HG02973 (cell line): ENCODE results near the gene HNRNPLL.

Experiments used
- ATAC-seq: cut with Tn5 transposase; IDR thresholded peaks from one replicate; pipeline ENCODE4 v1.9.1; 2021; ENCODE audit warnings: moderate library complexity; ENCODE audit not compliant: unreplicated experiment

HNRNPLL gene

GRCh38 chr2:38598200-38598990, 4.3 kb downstream of the HNRNPLL start:
- ATAC-seq: no peak

GRCh38 chr2:38597115-38597514, 5.6 kb downstream of the HNRNPLL start:
- no peak for ATAC-seq

DNA sequence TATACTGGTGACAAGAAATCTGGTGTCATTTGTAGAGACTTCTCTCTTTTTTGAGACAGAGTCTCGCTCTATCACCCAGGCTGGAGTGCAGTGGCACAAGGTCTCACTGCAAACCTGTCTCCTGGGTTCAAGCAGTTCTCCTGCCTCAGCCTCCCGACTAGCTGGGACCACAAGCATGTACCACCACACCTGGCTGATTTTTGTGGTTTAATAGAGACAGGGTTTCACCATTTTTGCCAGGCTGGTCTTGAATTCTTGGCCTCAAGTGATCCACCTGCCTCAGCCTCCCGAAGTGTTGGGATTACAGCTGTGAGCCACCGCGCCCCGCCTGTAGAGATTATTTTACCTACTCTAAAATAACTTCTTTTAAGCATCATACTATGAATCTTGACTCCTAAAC, 6.5 kb downstream of the HNRNPLL start:
- ATAC-seq: no peak

DNA sequence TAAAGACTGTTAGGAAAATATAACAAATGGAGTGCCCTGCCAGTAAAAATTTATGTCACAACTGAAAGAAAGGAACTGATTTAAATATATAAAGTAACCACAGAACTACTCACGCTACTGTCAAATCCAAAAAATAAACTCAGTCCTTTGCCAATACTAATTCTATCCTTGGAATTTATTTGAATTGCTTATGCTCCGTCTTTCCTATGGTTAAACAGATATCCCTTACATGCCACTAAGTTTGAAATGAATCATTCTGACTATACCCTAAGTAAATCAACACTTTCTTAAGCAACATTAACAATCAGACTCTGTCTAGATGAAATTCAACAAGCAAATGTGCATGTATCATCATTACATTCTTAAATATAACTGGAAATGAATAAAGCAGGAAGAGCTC, 9.8 kb downstream of the HNRNPLL start:
- no peak for ATAC-seq

GRCh38 chr2:38591152-38591551, 11.6 kb downstream of the HNRNPLL start:
- ATAC-seq: no peak

DNA sequence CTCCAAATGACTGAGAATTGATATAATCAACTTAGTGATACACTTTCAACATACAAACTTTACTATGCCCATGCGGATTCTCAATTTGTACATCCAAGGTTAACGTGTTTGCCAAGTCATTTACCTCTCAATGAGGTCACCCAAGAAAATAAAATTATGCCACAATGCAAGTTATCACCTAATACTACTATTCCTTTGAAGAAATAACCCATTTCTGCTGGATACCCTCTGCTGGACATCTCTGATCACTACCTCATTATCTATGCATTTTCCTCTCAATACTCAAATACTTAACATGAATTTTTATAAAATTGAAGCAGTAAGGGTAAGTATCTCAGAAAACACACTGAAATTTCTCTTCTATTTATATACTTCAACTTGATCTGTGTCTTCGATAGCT, 12.7 kb downstream of the HNRNPLL start:
- no peak for ATAC-seq

DNA sequence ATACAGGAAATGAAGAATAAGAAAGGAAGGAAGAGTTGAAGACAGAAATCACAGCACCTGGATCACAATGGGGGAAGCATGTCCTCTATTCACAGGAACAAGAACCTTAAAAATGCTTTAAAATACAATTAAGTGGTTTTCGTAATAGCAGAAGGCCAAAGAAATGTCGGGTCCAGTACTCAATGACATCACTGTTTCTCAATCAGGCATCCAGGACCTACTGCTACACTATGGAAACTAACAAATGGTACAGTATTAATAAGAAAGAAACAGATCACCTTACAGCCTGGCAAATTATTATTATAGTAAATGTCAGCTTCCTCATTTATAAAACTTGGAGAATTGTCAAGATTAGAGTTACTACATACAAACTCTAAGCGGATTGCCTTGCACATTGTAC, 15.8 kb downstream of the HNRNPLL start:
- no peak for ATAC-seq

GRCh38 chr2:38584881-38585280, 17.8 kb downstream of the HNRNPLL start:
- no peak for ATAC-seq

DNA sequence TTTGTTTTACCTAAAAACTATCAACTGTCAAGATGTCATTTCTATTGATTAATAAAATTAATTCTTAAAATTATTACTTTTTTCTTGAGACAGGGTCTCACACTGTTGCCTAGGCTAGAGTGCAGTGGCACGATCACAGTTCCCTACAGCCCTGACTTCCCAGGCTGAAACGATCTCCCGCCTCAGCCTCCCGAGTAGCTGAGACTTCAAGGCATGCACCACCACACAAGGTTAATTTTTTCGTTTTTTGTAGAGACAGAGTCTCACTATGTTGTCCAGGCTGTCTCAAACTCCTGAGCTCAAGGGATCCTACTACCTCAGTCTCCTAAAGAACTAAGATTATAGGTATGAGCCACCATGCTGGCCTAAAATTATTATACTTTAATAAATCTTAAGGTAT, 18.7 kb downstream of the HNRNPLL start:
- no peak for ATAC-seq

- no peak for ATAC-seq
Observed at GRCh38 chr2:38583524-38583923, 19.2 kb downstream of the HNRNPLL start.

GRCh38 chr2:38581193-38582147, 21.3 kb downstream of the HNRNPLL start:
- ATAC-seq: no peak

GRCh38 chr2:38580115-38580636, 22.6 kb downstream of the HNRNPLL start:
- no peak for ATAC-seq

DNA sequence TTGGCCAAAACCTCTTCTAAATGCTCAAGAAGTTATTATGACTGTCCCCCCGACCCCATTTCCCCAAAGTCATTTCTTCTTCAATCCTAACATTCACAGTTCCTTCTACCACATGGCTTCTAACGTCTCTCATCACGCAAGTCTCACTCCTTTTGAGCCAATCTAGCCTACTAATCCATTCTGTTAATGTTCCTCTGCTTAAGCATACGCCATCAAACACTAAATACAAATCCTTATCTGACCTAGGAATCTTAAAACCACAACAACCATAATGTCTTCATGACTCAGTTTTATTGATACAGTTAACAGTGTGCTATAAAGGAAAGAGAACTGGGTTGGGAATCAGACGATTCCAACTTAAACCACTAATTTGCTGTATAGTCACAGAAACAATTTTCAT, 23.9 kb downstream of the HNRNPLL start:
- ATAC-seq: no peak

DNA sequence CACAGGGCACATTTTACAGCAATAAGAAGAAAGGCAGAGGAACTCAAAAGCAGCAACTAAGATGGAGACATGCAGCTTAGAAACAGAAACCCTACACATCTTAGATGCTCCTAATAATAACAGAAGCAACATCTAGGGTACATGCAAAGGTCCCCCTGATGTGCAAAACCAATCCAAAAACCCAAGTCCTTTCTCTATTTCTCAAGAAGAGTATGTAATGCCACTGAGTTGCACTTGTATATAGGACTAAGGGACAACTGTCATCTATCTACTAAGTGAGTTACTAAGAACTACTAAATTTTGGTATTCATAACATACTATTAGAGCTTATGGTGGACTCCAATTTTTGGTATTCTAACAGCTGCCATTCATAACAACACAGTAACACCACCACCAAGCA, 28.4 kb downstream of the HNRNPLL start:
- ATAC-seq: no peak

DNA sequence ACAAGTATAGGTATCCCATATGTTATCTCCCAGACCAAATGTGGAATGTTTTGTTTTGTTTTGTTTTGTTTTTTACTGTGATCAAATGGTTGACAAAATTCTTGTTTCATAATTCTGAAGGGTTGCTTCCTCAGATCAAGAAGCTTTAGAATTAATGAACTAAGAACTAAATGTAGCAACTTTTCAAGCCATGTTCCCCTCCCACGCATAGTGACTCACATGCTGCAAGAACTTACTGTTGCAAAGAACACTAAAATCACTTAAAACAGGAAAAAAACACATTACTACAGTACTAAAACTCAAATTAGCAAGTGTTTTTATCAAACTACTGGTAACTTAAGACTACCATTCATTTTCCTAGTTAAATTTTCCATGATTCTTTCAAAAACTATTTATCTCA, 30.6 kb downstream of the HNRNPLL start:
- no peak for ATAC-seq

DNA sequence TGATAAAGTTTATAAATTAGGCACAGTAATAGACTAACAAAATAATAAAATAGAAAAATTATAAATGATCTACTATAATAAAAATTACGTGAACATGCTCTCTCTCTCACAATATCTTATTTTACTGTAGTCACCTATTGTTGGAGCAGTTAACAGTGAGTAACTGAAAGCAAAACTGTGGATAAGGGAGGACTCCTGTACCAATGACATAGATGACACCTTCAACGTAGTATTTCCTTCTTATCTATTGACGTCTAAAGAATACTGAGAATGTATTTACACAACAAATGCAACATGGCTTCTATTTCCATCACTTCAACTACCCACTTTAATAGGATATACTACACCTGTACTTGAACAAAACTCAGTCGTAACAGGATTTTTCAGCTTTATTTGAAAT, 31.5 kb downstream of the HNRNPLL start:
- no peak for ATAC-seq

- ATAC-seq: no peak
Observed at GRCh38 chr2:38568724-38569436, 33.8 kb downstream of the HNRNPLL start.

GRCh38 chr2:38565333-38565732, 37.4 kb downstream of the HNRNPLL start:
- ATAC-seq: no peak

GRCh38 chr2:38561691-38562090, 41.0 kb downstream of the HNRNPLL start:
- no peak for ATAC-seq

- ATAC-seq: no peak
Observed at GRCh38 chr2:38560092-38560491, 42.6 kb downstream of the HNRNPLL start.

- no peak for ATAC-seq
Observed at GRCh38 chr2:38557981-38558380, 44.7 kb downstream of the HNRNPLL start.
